ENCODE data around the gene ATP1A3.

ATP1A3 gene

DNA sequence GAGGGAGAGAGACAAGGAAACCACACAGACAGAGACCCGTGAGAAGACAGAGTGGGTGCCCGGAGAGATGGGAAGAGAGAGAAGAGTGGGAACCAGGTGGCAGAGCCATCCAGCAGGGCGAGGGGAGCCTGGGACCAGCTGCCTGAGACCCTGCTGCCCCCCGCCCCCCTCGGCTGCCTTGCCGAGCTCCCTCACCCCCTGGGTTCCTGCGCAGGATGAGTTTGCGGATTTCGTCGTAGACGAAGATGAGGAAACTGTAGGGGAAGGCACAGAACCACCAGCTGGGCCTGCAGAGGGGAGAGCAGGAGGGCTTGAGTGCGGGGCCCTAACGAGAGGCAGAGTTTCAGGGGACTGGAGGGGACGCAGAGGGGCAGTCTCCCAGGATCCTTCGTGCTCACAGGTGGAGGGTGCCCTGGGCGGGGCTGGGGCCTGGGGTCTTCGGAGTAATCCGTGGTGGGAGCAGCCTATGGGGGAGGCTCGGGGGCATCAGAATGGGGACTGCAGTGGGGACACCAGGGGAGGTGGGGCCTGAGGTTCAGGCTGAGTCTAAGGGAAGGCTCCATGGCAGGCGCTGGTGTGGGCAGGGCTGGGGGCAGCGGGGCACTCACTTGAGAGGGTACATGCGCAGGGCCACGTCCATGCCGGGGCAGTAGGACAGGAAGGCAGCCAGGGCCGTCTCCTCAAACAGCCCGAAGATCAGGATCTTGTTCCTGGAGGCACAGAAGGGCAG is 26.8 kb downstream of the ATP1A3 start:
- no peak overlapping the region for H3K4me3 ChIP-seq (ENCODE audit: low read length)
- TF ChIP-seq, protein P1, sequence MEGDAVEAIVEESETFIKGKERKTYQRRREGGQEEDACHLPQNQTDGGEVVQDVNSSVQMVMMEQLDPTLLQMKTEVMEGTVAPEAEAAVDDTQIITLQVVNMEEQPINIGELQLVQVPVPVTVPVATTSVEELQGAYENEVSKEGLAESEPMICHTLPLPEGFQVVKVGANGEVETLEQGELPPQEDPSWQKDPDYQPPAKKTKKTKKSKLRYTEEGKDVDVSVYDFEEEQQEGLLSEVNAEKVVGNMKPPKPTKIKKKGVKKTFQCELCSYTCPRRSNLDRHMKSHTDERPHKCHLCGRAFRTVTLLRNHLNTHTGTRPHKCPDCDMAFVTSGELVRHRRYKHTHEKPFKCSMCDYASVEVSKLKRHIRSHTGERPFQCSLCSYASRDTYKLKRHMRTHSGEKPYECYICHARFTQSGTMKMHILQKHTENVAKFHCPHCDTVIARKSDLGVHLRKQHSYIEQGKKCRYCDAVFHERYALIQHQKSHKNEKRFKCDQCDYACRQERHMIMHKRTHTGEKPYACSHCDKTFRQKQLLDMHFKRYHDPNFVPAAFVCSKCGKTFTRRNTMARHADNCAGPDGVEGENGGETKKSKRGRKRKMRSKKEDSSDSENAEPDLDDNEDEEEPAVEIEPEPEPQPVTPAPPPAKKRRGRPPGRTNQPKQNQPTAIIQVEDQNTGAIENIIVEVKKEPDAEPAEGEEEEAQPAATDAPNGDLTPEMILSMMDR (conservative IDR thresholded peaks at IDR 0.05; ENCODE audit: low read length), result no peak
- DNase-seq (ENCODE audit: low read depth), result no peak

DNA sequence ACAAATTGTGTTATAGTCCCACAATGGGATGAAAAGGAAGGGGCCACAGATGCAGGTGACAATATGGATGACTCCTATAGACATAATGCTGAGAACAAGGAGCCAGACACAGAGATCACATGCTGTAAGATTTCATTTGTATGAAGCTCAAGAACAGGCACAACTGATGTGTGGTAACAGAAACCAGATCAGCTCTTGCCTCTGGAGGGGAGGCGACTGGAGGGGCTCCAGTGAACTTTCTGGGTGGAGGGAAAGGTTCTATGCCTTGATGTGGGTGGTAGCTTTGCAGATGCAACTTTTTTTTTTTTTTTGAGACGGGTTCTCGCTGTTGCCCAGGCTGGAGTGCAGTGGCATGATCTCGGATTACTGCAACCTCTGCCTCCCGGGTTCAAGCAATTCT is 28.9 kb downstream of the ATP1A3 start:
- no peak overlapping the region for H3K4me3 ChIP-seq (ENCODE audit: low read length)
- TF ChIP-seq, protein P1 (conservative IDR thresholded peaks at IDR 0.05; ENCODE audit: low read length), result no peak
- no peak for DNase-seq (ENCODE audit: low read depth)

DNA sequence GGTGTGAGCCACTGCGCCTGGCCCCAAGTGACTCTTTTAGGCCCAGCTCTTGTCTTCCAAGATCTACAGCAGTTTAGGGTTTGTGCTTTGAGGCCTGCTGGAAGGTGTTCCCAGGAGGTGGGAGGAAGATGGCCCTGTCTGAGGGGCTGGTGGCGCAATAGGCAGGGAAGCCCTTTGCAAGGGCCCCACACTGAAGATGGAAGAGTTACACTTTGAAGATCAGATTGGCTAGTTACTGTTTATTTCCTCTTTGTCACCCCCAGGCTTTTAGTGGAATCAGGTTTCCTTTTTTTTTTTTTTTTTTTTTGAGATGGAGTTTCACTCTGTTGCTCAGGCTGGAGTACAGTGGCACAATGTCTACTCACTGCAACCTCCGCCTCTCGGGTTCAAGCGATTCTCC is 33.1 kb downstream of the ATP1A3 start:
- TF ChIP-seq, protein P1 (conservative IDR thresholded peaks at IDR 0.05; ENCODE audit: low read length), result no peak
- DNase-seq (ENCODE audit: low read depth), result no peak
- H3K4me3 ChIP-seq (ENCODE audit: low read length), result no peak overlapping the region

DNA sequence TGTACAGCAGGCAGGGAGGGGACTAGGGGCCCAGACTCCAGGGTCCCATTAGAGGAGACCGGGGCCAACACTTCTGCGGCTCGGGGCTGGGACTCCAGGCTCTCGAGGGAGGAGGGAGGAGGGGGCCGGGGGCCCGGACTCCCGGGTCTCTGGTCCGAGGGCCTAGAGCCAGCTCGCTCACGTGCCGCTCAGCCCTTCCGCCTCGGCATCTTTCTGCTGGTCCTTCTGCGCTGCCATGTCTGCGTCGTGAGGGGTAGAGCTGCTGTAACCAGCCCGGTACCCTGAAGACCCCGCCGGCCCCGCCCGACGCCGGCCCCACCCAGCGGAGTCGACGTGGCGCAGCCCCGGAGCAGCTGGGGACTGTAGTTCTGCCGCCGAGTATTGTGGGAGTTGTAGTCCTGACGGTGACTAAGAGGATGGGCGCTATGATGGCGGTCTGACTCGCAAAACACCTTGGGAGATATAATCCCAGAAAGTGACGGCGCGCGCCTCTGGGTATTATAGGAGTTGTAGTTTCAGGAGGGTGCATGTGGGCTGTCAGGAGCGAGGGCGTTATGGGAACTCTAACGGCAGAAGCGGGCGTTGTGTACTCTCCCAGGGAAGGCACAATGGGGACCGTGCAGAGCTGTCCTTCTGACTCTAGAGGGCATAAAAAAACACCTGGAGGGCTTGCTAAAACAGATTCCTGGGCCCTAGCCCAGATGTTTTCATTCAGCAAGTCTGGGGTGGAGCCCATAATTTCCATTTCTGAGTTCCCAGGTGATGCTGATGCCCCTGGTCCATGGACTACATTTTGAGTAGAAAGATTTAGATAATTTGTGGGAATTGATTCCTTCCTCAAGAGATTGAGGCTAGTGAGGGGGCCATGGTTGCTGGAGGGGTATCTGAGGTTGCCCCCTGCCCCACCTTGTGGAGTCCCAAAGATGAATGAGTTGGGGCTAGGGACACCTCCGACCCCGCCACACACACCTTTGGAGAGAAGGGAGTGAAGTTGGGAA is 34.7 kb downstream of the ATP1A3 start, which contains the start of gene RABAC1:
RABAC1 (minus strand) TSS at position 266 of the 998 bp plus-strand sequence; CDS start at position 237, 29 bp downstream.
- H3K4me3 ChIP-seq (ENCODE audit: low read length), result peak within 1 kb of the TSS; percentile 94
- TF ChIP-seq, protein P1 (conservative IDR thresholded peaks at IDR 0.05; ENCODE audit: low read length), result peak; percentile 38
- peak; percentile 86 for DNase-seq (ENCODE audit: low read depth)

DNA sequence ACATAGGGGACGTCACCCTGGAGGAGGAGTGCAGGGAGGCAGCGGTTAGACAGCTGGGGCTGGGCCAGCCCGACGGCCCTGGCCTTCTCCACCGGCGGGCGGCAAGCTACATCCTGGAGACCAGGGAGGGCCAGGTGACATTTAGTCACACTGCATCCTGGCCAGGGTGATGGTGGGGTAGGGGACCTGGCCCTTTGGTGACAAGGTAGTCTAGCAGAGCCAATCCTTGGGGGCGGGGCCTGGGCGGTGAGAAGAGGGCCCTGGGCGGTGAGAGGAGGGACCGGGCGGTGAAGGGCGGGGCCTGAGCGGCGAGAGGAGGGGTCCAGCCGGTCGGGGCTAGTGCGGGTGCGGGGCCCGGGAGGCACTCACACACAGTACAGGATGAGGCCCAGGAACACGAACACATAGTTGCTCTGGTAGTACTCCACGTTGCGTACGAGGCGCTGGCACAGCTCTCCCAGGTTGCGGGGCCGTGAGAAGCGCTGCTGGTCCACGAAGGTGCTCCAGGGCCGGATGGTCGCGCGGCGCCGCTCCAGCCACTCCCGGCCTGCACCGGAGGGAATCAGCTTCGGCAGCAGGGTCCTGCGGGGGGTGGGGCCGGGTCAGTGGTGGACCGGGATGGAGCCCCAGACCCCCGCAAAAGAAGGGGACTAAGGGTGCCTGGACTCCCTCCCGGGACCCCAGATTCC is 35.5 kb downstream of the ATP1A3 start:
- H3K4me3 ChIP-seq (ENCODE audit: low read length), result peak overlapping the region; percentile 94
- TF ChIP-seq, protein P1 (conservative IDR thresholded peaks at IDR 0.05; ENCODE audit: low read length), result no peak
- peak; percentile 64 for DNase-seq (ENCODE audit: low read depth)

DNA sequence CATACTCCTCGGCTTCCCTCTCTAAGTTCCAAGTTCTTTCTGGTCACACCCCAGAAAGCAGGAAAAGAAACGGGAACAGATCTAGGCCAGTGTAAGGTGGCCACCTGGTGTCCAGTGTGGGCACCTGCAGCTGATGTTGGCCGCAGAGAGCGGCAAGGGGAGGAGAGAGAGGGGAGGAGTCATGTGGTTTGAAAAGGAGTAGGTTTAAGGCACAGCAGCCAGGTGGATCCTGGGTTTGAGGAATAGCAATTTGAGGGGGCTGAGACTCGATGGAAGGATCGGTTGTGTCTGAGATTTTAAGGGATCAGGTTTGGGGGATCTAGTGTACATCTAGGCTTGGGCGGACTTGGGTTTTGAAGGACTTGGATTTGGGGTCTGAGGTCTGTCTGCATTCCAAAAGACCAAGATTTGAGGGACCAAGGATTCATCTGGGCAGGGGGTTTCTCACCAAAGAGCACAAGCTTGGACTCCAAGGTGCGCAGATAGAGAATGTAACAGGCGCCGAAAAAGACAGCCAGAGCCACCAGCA is 36.1 kb downstream of the ATP1A3 start:
- DNase-seq (ENCODE audit: low read depth), result peak; percentile 79
- peak overlapping the region; percentile 94 for H3K4me3 ChIP-seq (ENCODE audit: low read length)
- TF ChIP-seq, protein P1 (conservative IDR thresholded peaks at IDR 0.05; ENCODE audit: low read length), result peak; percentile 73
